ENCODE data around the gene IKZF4. TPM values are rescaled to one million over a fixed set of nuclear protein-coding genes. Genes with fewer than 3 reads are reported as not detected.

Gene IKZF4
- total RNA-seq, 1 experiment from 2014 or later = 8.5 TPM

- H2AFZ ChIP-seq (ENCODE audit: low read depth, low read length, poor library complexity, severe bottlenecking) = no peak overlapping the region
- peaks cover 7% of the 10 kb centered on the region; the same call in 1 of the 2 replicates for H4K20me1 ChIP-seq (ENCODE audit: insufficient read depth)
- no peak overlapping the region for H3K27ac ChIP-seq (ENCODE audit: low read depth, low read length)
- peaks cover 0 to 9% of the 10 kb centered on the region in 2 experiments; a peak in 1 of 4 replicates for H3K36me3 ChIP-seq (ENCODE audit: control insufficient read depth in 1 of 2, insufficient read depth in 2 of 2, low read length in 2 of 2)
- ATAC-seq (no peak), DNase-seq (ENCODE audit: low read depth, low spot score) (no peak)
- ChIA-PET CTCF (interaction anchor here (0.8 to 2.2 kb wide), 3 partner anchors 9 to 299 kb away, joined by 3 to 7 read pairs (median 4); no protein-coding TSS in a partner anchor), RAD21 (ENCODE audit: low non-redundant PET in 1 of 2, low total read pairs in 2 of 2, uncharacterized antibody in 2 of 2, unreplicated experiment in 2 of 2) (no interaction called here), POLR2A (interaction anchor here (1.2 kb wide), 1 partner anchor 64 kb away, joined by 3 read pairs; the partner anchor contains the start of gene RAB5B)
- H3K4me1 ChIP-seq (ENCODE audit: control insufficient read depth in 1 of 2, insufficient read depth in 2 of 2, low read length in 2 of 2) = peaks cover 10 to 18% of the 10 kb centered on the region in 2 experiments
- no peak overlapping the region for H3K4me2 ChIP-seq (ENCODE audit: low read length)
- no peaks in the 10 kb centered on the region for H3K9me3 ChIP-seq (ENCODE audit: control insufficient read depth in 1 of 2, insufficient read depth in 1 of 2, low read depth in 1 of 2, low read length in 2 of 2)
- intact Hi-C loops (cut with micrococcal nuclease) = no loop called here
- no peak overlapping the region for H3K4me3 ChIP-seq (replicated peaks in 1 of 2; ENCODE audit: low read depth in 1 of 2, low read length in 2 of 2)
- no peak overlapping the region for H3K9ac ChIP-seq (ENCODE audit: low read length)
- H3K27me3 ChIP-seq (ENCODE audit: insufficient read depth, low read length) = no peaks in the 10 kb centered on the region
- no peak for TF ChIP-seq ZNF274 (IDR thresholded peaks at IDR 0.05; ENCODE audit: low read depth, low read length)
- no peak for TF ChIP-seq SP1 (IDR thresholded peaks at IDR 0.05; ENCODE audit: low read depth)
- no peak for TF ChIP-seq JUND (IDR thresholded peaks at IDR 0.05)
- no peak for TF ChIP-seq EZH2 (IDR thresholded peaks at IDR 0.05)
- TF ChIP-seq, protein P1, sequence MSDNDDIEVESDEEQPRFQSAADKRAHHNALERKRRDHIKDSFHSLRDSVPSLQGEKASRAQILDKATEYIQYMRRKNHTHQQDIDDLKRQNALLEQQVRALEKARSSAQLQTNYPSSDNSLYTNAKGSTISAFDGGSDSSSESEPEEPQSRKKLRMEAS (IDR thresholded peaks at IDR 0.05) = no peak
- TF ChIP-seq, protein P2, sequence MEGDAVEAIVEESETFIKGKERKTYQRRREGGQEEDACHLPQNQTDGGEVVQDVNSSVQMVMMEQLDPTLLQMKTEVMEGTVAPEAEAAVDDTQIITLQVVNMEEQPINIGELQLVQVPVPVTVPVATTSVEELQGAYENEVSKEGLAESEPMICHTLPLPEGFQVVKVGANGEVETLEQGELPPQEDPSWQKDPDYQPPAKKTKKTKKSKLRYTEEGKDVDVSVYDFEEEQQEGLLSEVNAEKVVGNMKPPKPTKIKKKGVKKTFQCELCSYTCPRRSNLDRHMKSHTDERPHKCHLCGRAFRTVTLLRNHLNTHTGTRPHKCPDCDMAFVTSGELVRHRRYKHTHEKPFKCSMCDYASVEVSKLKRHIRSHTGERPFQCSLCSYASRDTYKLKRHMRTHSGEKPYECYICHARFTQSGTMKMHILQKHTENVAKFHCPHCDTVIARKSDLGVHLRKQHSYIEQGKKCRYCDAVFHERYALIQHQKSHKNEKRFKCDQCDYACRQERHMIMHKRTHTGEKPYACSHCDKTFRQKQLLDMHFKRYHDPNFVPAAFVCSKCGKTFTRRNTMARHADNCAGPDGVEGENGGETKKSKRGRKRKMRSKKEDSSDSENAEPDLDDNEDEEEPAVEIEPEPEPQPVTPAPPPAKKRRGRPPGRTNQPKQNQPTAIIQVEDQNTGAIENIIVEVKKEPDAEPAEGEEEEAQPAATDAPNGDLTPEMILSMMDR (IDR thresholded peaks at IDR 0.05 in 2 of 3, conservative IDR thresholded peaks at IDR 0.05 in 1 of 3; ENCODE audit: borderline replicate concordance in 1 of 3, insufficient read depth in 1 of 3, low read depth in 2 of 3, low read length in 2 of 3) = no peak
- no peak for TF ChIP-seq TCF7L2 (IDR thresholded peaks at IDR 0.05; ENCODE audit: borderline replicate concordance, extremely low read depth, insufficient read depth, insufficient read length)
- TF ChIP-seq SIN3A (IDR thresholded peaks at IDR 0.05; ENCODE audit: low read depth) = no peak
- TF ChIP-seq, protein P3, sequence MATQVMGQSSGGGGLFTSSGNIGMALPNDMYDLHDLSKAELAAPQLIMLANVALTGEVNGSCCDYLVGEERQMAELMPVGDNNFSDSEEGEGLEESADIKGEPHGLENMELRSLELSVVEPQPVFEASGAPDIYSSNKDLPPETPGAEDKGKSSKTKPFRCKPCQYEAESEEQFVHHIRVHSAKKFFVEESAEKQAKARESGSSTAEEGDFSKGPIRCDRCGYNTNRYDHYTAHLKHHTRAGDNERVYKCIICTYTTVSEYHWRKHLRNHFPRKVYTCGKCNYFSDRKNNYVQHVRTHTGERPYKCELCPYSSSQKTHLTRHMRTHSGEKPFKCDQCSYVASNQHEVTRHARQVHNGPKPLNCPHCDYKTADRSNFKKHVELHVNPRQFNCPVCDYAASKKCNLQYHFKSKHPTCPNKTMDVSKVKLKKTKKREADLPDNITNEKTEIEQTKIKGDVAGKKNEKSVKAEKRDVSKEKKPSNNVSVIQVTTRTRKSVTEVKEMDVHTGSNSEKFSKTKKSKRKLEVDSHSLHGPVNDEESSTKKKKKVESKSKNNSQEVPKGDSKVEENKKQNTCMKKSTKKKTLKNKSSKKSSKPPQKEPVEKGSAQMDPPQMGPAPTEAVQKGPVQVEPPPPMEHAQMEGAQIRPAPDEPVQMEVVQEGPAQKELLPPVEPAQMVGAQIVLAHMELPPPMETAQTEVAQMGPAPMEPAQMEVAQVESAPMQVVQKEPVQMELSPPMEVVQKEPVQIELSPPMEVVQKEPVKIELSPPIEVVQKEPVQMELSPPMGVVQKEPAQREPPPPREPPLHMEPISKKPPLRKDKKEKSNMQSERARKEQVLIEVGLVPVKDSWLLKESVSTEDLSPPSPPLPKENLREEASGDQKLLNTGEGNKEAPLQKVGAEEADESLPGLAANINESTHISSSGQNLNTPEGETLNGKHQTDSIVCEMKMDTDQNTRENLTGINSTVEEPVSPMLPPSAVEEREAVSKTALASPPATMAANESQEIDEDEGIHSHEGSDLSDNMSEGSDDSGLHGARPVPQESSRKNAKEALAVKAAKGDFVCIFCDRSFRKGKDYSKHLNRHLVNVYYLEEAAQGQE (IDR thresholded peaks at IDR 0.05; ENCODE audit: low read depth) = no peak
- no peak for TF ChIP-seq FOSL1 (IDR thresholded peaks at IDR 0.05; ENCODE audit: low read depth)
- TF ChIP-seq, protein P4, sequence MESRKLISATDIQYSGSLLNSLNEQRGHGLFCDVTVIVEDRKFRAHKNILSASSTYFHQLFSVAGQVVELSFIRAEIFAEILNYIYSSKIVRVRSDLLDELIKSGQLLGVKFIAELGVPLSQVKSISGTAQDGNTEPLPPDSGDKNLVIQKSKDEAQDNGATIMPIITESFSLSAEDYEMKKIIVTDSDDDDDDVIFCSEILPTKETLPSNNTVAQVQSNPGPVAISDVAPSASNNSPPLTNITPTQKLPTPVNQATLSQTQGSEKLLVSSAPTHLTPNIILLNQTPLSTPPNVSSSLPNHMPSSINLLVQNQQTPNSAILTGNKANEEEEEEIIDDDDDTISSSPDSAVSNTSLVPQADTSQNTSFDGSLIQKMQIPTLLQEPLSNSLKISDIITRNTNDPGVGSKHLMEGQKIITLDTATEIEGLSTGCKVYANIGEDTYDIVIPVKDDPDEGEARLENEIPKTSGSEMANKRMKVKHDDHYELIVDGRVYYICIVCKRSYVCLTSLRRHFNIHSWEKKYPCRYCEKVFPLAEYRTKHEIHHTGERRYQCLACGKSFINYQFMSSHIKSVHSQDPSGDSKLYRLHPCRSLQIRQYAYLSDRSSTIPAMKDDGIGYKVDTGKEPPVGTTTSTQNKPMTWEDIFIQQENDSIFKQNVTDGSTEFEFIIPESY (IDR thresholded peaks at IDR 0.05; ENCODE audit: extremely low read depth, insufficient replicate concordance, low read length) = no peak
- TF ChIP-seq ZFX (IDR thresholded peaks at IDR 0.05) = no peak
- TF ChIP-seq POLR2AphosphoS5 (IDR thresholded peaks at IDR 0.05; ENCODE audit: low read depth, low read length) = no peak
- no peak for TF ChIP-seq CBX3 (IDR thresholded peaks at IDR 0.05; ENCODE audit: low read depth)
- TF ChIP-seq CEBPB (IDR thresholded peaks at IDR 0.05; ENCODE audit: low read depth) = no peak
- no peak for TF ChIP-seq YY1 (IDR thresholded peaks at IDR 0.05; ENCODE audit: extremely low read depth, insufficient replicate concordance, low read depth, low read length)
- TF ChIP-seq ATF3 (IDR thresholded peaks at IDR 0.05) = no peak
- TF ChIP-seq ELF1 (IDR thresholded peaks at IDR 0.05; ENCODE audit: borderline replicate concordance, low read depth) = no peak
- TF ChIP-seq EZH2phosphoT487 (IDR thresholded peaks at IDR 0.05; ENCODE audit: borderline replicate concordance) = no peak
- TF ChIP-seq SRF (IDR thresholded peaks at IDR 0.05; ENCODE audit: low read depth) = no peak
- no TSS peak for BruUV-seq (replicated peaks)
- H3K9me2 ChIP-seq (ENCODE audit: insufficient read depth) = no peaks in the 10 kb centered on the region
- peaks cover 14% of the 10 kb centered on the region for H3K79me2 ChIP-seq (ENCODE audit: insufficient read depth, low read length)
Measured at GRCh38 chr12:56038022-56038655, 17.3 kb downstream of the IKZF4 start.

Measured in HCT116 (cell line).